Medulla oblongata (tissue), 1 donor: ENCODE results near the gene AK9.

Source experiments
- DNase-seq: peaks from one replicate; pipeline ENCODE4 v3.0.0-alpha.2; 2015; ENCODE audit errors: extremely low spot score

Gene AK9

DNA sequence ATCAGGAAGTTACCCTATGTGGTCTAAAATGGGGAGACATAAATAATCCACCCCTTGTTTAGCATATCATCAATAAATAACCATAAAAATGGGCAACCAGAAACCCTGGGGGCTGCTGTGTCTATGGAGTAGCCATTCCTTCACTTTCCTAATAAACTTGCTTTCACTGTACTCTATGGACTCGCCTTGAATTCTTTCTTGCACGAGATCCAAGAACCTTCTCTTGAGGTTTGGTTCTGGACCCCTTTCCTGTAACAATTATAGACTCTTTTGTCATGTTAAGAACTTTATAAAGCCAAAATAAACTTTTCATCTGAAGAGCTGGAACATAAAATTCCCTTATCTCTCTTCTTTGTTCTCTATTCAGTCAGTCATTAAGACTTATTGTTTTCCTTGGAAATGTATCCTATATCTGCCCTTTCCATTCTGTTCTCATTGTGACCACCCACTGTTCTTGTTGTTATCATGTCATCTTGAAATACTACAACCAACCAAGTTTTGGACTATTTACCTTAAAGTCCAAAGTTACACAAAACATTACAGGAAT, 178.7 kb downstream of the AK9 start:
- no peak for DNase-seq

DNA sequence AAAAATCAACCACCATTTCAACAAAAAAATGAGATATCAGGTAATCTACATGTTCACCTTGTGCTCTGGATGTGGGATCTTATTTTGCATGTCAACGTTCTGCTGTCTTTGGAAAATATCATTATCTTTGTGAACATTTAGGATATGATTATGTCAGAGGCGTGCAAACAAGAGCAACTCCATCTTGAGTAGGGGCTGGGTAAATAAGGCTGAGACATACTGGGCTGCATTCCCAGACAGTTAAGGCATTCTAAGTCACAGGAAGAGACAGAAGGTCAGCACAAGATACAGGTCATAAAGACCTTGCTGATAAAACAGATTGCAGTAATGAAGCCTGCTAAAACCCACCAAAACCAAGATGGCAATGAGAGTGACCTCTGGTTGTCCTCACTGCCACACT, 179.2 kb downstream of the AK9 start:
- DNase-seq = no peak

DNA sequence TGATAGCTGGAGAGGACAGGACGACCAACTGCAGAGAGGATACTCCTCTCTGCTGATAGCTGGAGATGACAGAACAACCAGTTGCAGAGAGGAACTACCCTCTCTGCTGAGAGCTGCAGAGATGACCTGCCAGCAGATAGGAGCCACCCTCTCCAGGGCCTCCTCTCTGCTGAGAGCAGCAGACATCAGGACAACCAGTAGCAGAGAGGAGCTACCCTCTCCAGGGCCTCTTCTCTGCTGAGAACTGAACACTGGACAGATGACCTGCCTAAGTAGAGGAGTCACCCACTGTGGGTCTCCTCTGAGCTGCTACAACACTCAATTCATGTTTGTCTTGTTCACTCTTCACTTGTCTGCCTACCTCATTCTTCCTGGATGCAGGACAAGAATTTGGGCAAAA, 180.6 kb downstream of the AK9 start:
- no peak for DNase-seq

DNA sequence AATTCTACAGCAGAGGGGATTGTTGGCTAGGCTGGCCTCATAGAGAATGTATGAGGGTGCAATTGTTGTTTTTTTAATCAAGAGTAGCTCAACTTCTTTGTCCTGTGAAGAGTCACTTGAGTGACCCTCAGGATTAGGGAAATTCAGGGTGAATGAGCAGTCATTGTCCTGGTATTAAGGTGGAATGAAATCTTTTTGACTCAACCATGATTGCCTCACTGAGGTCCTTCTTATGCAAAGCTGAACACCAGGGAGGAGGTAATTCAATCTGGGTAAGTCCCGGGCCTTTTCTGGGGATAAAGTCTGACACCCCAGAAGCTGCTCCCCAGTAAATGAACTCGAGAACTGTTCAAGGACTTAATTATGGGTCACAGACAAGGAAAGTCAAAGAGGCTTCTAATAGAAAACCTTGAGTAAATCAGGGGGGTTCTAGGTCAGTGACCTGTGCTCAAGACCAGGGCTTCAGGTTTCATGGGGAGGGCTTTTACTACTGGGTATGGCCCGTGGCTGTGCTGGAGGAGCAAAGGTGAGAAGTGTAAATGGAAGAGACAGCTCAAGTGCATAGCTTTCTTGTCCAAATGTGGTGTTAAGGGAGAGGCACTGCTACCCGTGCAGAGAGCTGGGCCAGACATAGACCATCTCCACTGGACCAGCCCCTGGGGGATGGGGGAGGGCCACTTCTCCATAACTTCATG, 182.7 kb downstream of the AK9 start:
- no peak for DNase-seq

DNA sequence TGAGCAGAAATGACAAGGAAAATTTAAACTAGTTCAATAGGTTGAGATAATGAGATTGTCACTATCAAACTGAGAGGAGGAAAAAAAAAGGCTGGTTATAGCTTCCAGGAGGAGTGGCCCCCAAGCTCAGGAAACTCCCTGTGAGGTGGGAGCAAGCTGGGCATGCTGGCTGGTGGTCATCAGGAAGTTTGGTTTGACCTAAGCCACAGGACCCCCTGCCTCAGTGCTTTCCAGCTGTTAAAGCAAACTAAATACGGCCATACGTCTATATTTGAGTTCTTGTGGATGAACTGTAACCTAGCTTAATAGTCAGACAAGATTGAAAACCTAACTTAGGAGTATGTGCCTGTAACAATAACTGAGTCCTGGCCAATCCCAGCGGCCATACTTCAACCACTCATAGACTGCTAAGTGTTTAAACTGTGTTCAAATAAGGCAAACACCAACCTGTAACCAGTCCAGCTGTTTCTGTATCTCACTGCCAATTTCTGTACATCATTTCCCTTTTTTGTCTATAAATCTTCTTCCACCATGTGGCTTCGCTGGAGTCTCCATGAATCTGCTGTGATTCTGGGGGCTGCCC, 183.4 kb downstream of the AK9 start:
- DNase-seq = no peak

DNA sequence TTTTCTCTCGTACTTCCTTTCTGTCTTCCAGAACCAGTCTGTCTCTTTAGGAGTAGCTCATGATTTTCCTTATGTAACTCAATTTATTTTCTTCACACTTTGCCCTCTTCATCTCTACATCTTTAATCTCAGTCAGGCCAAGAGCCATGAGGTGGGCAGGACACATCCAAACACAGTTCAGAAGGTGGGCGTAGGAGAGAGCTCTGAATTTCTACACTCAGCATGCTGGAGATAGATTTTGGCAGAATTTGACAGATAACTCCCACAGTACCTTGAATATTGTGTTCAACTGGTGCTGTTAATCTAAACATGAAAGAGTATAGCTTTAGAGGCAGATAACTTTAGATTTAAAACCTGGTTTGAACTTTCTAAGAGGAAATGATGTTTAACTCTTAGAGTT, 184.2 kb downstream of the AK9 start:
- no peak for DNase-seq

DNA sequence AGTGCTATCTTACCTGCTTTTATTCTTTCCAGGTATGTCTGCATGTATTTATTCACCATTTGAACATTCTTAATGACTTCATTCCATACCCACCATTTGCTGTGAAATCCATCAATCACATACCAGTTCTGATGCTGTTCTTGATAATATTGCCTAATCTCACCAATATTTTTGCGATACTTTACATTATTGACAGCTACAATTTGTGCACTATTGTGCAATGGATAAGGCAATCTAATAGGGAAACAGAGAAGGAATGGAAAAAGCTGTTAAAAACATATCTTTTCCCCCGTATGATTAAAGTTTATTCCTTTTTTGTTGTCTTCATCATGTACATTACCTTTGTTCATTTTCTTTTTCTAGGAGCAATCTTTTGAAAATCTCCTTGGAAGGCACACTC, 184.7 kb downstream of the AK9 start:
- DNase-seq = no peak

DNA sequence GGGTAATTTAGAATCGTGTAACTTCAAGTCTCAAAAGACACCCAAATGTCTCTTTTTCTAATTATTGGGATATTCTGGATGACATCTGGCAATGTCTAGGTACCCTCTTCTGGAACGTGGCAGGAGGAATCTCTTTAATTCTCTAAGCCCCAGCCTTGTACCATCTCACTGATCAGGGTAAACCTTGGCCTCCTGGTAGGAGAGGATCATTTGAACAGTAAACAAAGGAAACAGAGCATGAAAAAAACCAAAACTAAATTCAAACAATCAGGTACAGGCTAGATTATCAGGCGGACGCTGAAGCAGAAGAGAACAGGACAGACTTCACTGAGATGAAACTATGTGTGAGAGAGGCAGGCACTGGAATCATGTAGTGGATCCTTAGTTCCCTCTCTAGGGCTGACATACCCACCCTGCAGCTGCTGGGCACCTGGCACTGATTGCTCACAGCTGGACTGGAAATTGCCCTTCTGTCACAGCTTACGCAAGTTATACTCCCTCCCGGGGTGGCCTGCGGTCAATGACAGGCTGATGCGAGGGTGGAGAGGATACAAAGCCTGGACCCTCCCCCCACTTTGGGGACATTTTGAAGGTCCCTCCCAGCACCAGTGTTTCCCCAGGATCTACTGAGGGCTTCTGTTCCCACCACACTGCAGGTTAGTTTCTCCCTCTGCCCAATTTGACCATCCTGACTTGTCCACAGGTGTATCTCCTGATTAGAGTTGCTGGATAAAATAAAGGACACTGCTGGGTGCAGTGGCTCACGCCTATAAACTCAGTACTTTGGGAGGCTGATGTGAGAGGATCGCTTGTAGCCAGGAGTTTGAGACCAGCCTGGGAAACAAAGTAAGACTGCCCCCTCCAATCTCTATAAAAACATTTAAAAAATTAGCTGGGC, 187.4 kb downstream of the AK9 start:
- no peak for DNase-seq

DNA sequence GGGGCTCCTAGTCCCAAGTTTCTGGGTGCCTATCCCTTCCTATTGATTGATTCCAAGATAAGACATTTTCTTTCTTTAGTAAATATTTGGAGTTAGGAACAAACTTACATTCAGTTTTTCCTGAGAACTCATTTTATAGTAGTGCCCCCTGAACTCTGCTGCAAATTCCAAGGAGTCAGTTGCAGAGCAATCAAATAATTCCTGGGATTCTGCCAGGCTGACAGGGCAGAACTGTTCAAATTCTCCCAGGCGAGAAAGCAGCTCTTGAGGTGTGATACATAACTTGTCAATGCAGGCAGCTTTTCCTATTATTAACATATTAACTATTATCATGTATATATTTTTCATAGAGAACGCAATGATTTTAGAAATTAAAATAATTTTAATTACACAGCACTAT, 192.1 kb downstream of the AK9 start:
- DNase-seq = no peak

DNA sequence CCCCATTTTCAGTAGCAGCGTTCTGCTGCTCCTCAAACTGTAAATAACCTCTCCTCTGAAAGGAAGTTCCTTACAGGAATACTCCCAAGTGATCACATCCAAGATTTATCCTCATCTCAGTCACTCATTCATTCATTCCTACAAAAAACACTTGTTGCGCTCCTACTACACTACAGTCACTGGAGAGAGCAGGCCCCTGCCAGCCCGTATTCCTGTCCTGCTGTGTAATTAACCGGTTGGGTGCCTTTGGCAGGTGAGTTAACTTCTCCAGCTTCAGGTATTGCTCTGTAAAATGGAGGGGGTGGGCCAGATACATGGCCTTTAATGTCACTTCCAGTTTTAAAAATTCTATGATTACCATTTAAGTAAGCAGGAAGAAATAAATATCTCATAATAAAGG, 192.9 kb downstream of the AK9 start:
- no peak for DNase-seq

DNA sequence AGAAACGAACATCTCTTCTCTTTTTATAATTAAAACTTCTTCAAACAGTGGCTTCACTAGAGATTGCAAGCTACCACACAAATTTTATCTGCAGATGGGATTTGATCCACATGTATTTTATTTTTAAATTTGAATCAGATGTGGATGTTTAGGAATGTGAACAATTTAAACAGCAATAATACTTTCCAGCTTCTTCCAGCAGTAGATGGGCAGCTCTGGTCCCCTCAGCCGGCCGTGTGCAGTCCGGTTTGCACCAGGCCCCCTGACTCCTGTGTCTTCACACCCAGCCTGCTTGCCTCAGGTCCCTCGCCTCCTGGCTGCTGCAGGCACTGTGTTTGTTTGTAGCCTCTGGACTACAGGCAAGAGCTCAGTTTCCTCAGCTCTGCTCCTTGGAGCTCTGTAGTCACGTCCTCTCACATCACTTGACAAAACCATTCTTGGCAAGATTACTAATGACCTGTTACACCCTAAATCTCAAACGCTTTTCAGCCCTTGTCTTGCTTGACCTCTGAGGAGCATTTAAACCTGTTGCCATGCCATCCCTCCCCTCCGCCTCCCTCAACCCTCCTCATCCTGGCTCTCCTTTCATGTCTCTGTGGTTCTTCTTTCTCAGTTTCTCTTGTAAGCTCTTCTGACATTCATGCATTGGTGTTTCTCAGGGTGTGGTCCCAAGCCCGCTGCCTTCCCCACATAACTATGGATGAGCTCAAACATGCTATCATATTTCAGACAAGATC, 194.8 kb downstream of the AK9 start:
- DNase-seq = no peak

DNA sequence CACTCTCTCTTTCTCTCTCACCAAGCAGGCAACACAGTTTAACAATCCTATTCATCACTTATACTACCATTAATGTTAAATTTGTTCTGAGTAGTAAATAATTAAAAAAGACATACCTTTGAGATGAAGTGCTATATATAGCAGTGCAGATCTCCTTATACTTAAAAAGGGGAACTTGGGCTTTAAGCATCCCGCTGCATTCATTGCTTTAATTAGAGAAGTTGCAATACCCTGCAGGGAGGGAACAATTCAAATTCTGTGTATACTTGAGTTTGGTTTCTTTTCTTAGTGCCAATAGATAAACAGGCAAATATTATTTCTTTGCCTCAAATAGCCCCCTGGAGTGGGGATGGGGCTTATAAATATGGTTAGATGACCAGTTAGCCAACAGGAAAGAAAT, 197.1 kb downstream of the AK9 start:
- no peak for DNase-seq

DNA sequence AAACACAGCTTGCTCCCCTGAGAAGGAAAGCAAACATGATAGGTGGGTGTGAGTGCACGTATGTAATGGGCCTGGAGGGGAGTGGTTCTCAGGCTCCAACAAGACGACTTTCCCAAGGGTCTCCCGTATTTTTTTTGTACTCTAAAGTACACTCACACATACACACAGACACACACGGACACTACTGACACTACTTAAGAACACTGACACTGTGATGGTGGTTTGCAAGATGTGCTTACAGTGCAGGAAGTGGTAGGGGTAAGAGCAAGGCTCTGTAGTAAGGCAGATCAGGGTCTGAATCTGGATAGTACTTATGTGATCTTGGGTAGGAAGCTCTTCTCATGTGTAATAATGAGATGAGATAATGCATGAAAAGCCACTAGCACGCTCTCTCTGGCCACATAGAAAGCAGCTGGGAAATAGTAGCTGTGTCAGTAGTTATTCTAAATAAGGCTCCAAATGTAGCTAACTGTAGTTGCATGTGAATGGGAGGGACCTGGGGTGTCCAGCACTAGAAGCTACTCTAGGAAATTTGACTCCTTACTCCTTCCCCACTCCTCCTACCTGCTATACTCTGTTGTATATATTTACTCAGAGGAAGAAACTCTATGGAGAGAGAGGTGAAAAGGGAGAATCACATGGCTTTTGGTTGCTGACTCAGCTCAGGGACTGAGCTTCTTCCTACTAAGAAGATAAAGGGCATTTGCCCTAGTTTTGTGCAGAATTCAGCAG, 199.6 kb downstream of the AK9 start:
- DNase-seq = no peak

DNA sequence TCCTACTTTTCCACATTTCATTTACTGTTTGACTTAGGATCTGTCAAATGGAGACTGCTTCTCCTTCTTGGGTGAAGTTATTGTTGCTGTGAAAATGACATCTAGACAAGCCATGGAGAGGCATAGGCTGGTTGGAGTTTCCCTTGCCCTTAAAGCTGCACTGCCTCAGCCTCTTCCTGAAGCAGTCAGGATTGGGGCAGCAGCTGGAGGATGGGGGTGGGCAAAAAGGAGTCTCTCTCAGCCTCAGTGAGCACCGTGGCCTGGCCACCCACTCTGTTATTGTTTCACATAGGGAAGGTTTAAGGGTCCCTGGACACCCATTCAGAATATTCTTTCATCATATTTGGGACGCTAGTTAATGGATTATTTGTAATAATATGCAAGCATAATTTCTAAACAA, 200.3 kb downstream of the AK9 start:
- no peak for DNase-seq

DNA sequence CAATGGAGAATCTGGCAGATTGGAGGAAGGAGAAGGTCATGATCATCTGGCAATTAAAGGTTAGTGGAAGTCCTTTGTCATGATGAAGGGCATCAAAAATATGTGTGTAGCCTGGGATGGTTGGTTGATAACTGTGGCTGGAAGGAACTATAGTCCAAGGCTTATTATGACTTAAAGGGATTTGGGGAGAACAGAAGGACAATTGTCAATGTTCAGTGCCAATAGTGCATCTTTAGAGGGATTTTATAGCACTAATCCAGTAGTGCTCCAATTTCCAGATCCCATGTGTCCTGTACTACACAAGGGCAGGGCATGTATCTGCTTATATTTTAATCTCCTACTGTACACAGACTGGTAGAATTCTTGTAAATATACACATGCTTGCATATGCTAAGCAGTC, 203.0 kb downstream of the AK9 start:
- no peak for DNase-seq

DNA sequence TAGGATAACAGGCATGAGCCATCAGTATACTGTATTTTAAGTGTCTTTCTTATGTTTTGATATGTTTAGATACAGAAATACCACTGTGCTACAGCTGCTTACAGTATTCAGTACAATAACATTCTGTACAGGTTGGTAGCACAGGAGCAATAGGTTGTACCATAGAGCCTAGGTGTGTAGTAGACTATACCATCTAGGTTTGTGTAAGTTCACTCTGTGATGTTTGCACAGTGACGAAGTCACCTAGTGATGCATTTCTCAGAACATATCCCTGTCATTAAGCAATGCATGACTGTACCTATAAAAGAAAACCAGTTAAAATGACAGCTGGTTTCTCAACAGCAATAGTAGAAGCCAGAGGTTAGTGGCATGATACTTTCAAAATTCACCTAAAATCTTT, 204.9 kb downstream of the AK9 start:
- DNase-seq = no peak

DNA sequence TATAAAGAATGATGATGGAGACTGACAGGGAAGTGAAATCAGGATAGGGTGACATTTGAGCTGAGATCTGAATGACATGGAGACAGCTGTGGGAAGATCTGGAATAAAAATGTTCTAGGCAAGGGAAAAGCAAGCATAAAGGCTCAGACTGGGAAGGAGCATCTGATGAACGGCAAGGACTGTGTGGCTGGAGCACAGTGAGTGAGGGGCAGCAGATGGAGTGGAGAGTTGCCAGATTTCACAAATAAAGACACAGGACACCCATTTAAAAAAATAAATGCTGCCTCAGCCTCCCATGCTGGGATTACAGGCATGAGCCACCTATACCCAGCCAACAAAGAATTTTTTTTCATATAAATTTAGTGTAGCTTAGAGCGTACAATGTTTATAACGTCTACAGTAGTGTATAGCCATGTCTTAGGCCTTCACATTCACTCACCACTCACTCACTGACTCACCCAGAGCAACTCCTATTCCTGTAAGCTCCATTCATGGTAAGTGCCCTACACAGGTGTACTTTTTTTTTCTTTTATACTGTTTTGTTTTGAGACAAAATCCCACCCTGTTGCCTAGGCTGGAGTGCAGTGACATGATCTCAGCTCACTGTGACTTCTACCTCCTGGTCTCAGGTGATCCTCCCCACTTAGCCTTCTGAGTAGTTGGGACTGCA, 205.6 kb downstream of the AK9 start:
- no peak for DNase-seq

DNA sequence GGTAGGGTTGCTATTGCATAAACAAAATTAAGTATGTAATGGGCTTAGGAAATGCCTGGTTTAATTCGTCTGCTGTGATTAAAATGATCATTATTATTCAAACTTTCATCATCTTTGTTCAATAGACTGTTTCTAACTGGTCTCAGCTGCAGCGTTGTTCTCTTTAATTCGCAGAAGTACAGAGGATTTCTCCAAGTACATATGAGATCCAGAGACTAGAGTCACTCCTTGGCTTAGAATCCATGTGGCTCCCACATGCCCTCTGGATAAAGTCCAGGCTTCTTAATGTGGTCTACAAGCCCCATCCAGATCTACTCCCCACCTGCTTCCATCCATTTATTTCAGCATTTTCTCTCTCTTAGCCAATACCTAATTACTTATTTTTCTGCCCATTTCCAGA, 206.9 kb downstream of the AK9 start:
- DNase-seq = no peak

DNA sequence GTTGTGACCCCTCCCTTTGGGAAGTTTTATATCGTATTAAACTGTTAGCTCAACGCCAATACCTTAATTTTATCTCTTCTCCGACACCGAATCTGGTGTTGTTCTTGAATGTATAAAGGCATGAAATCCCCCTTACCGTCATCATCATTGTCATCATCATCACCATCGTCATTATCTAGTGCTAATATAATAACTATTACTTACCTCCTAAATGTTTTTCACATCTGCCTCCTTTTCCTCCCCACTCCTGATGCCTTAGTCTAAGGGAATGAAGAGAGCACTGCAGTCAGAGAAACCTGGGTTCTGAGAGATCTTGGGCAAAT, 207.3 kb downstream of the AK9 start:
- DNase-seq = peak; percentile 48

DNA sequence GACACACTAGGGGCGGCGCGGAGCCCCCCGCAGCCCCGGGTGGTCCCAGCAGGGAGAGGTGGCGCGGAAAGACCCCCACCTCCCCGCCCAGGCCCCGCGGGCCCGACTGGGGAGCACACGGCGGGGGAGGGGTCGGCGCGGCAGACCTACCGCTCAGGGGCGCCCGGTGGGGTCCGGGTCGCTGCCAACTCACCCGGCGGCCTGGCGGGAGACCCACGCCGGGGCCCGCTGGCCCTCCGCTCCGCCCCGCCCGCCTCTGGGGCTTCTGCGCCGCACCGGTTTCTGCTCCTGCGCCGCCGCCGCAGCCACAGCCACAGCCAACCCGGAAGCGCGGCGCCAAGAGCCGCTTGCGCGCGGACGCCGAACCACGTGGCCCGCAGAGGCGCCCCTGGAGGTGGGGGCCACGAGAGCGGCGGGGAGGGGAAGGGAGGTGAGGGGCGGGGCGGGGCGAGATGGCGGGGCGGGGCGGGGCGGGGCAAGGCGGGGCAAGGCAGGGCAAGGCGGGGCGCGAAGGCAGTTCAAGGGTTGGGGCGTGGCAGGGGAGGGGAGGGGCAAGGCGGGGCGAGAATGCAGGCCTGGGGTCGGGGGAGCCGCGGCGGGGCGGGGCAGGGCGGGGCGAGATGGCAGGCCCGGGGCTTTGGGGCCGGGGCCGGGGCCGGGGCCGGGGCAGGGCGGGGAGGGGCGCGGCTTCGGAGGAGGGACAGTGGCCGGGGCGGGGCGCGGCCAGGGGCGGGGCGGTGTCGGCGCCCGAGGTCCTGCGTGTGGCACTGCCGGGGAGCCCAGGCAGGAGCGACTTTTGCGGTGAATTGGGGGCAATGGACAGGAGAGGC, 207.9 kb downstream of the AK9 start, which contains the start of gene ZBTB24:
Gene ZBTB24, minus strand, starts transcription at position 315 of the 830 bp plus-strand sequence. CDS start 1,193 bp downstream, outside the sequence.
- peak; percentile 92 for DNase-seq
